HepG2 (cell line): ENCODE measurements around the gene IFI35. TPM values are rescaled to one million over a fixed set of nuclear protein-coding genes. Genes with fewer than 3 reads are reported as not detected.
A peak's percentile ranks its signal among the peaks of the same experiment; 100 is the strongest.

Experiments used
- ATAC-seq: fragments of 200-7000 bp; cut with Tn5 transposase; 3 replicates; pipeline ENCODE4 v1.9.1; 2020; ENCODE audit warnings: mild to moderate bottlenecking, moderate library complexity
- BruUV-seq: library from RNA; stranded (reverse); fragments of 400-500 nt; replicated peaks from 2 replicates; lab custom pipeline; 2021; lab: Mats Ljungman, UMichigan
- CTCF ChIA-PET: fragments of 300-600 bp; formaldehyde crosslinking; extraction: SDS; loops from one replicate; lab custom pipeline; 2021; ENCODE audit warnings: low total read pairs, inconsistent platforms, low intra/inter-chr PET ratio; lab: Yijun Ruan, JAX
- POLR2A ChIA-PET: fragments of 350-600 bp; sonication (Branson Sonifier 250); formaldehyde crosslinking; loops from one replicate; lab custom pipeline; 2020; ENCODE audit warnings: antibody characterized with exemption, inconsistent platforms; lab: Yijun Ruan, JAX
- DNase-seq: peaks from one replicate; pipeline ENCODE4 v3.0.0-alpha.2; 2015; ENCODE audit warnings: low spot score
- FAIRE-seq: peaks from 3 replicates; lab custom pipeline; 2011; peaks lifted over from hg19 to GRCh38; lab: Jason Lieb, UNC
- H2AFZ ChIP-seq: one replicate; pipeline ENCODE4 v1.6.1; 2011; ENCODE audit warnings: low read length, inconsistent platforms
- H3K27ac ChIP-seq: fragments of 300-600 bp; 3 replicates; pipeline ENCODE4 v1.8.0; 2011; ENCODE audit warnings: mixed run types, mild to moderate bottlenecking, mixed read lengths, low read length, inconsistent platforms; ENCODE audit not compliant: insufficient read depth; ENCODE audit errors: extremely low read length
- H3K27me3 ChIP-seq, 2 experiments: fragments of 200-600 bp in 1 of 2; 2 replicates in 1 of 2; 3 replicates in 1 of 2; pipeline versions ENCODE4 v1.6.0 to v1.8.0; 2011; ENCODE audit warnings: low read length in 2 of 2, mild to moderate bottlenecking in 2 of 2, moderate library complexity in 2 of 2, inconsistent platforms in 1 of 2; ENCODE audit not compliant: insufficient read depth in 2 of 2, control insufficient read depth in 1 of 2
- H3K36me3 ChIP-seq, 2 experiments: fragments of 200-600 bp in 1 of 2; replicated peaks in 1 of 2; 2 replicates in 1 of 2; 3 replicates in 1 of 2; pipeline versions ENCODE4 v1.5.1 to v1.8.0; 2011; ENCODE audit warnings: low read length in 2 of 2, inconsistent platforms in 1 of 2; ENCODE audit not compliant: insufficient read depth in 2 of 2, control insufficient read depth in 1 of 2
- H3K4me1 ChIP-seq: 2 replicates; pipeline ENCODE4 v1.5.1; 2012; ENCODE audit warnings: low read length, inconsistent platforms; ENCODE audit not compliant: insufficient read depth
- H3K4me2 ChIP-seq: 2 replicates; pipeline ENCODE4 v1.6.0; 2011; ENCODE audit warnings: low read depth, low read length, inconsistent platforms
- H3K4me3 ChIP-seq, 3 experiments: fragments of 200-600 bp in 1 of 3; sonication (generic), shearing (Covaris generic) in 1 of 3; replicated peaks in 1 of 3; 2 replicates each; pipeline ENCODE4 v1.5.1; 2011 to 2016; ENCODE audit warnings: low read length in 3 of 3, inconsistent platforms in 2 of 3, low read depth in 2 of 3, mild to moderate bottlenecking in 2 of 3, control low read depth in 1 of 3, mixed read lengths in 1 of 3; ENCODE audit not compliant: insufficient read depth in 1 of 3
- H3K79me2 ChIP-seq: one replicate; pipeline ENCODE4 v1.6.1; 2011; ENCODE audit warnings: low read length, inconsistent platforms; ENCODE audit not compliant: insufficient read depth
- H3K9ac ChIP-seq: 2 replicates; pipeline ENCODE4 v1.6.0; 2011; ENCODE audit warnings: mild to moderate bottlenecking, low read depth, low read length, inconsistent platforms; ENCODE audit not compliant: insufficient read depth
- H3K9me3 ChIP-seq: 2 replicates; pipeline ENCODE4 v1.5.1; 2012; ENCODE audit warnings: mild to moderate bottlenecking, low read length
- H4K20me1 ChIP-seq: 2 replicates; pipeline ENCODE4 v1.6.0; 2011; ENCODE audit warnings: inconsistent platforms, mild to moderate bottlenecking, low read length, moderate library complexity; ENCODE audit not compliant: insufficient read depth
- MED8 ChIP-seq: sonication (generic); formaldehyde crosslinking; IDR thresholded peaks from 2 replicates; pipeline ENCODE4 v1.8.1; 2023; ENCODE audit warnings: mild to moderate bottlenecking, missing genetic modification reagents; ENCODE audit not compliant: insufficient replicate concordance
- TAF15 ChIP-seq: fragments of 200-400 bp; formaldehyde crosslinking; IDR thresholded peaks from one replicate; pipeline ENCODE4 v1.6.1; 2018; ENCODE audit warnings: mild to moderate bottlenecking, low read depth, low read length; ENCODE audit not compliant: poor library complexity, severe bottlenecking
- THYN1 ChIP-seq: sonication (generic); formaldehyde crosslinking; IDR thresholded peaks from 2 replicates; pipeline ENCODE4 v1.8.1; 2023; ENCODE audit warnings: low read depth, mild to moderate bottlenecking, moderate library complexity, missing genetic modification reagents, borderline replicate concordance
- ZBTB38 ChIP-seq: sonication (generic); formaldehyde crosslinking; IDR thresholded peaks from 2 replicates; pipeline ENCODE4 v1.5.1; 2020; ENCODE audit warnings: mild to moderate bottlenecking, missing genetic modification reagents
- ZNF619 ChIP-seq: sonication (generic); formaldehyde crosslinking; IDR thresholded peaks from 2 replicates; pipeline ENCODE4 v1.4.0; 2020; ENCODE audit warnings: mild to moderate bottlenecking, missing genetic modification reagents
- ZSCAN9 ChIP-seq: IDR thresholded peaks from 2 replicates; pipeline ENCODE4 v1.6.1; 2016; ENCODE audit warnings: borderline replicate concordance
- WGBS: methylation state at CpG from one replicate; pipeline ENCODE4 v1.1.6; 2017; ENCODE audit warnings: low lambda C conversion rate; 5-methylcytosine and 5-hydroxymethylcytosine counted together
- in situ Hi-C: cut with HindIII; loops from 2 replicates; pipeline ENCODE4 v1.10.0; 2017; ENCODE audit warnings: low pct_unique_long_range_greater_than_20kb; ENCODE audit not compliant: extremely low pct_ligation_motif_present
- intact Hi-C: fragments of 100-400 bp; cut with micrococcal nuclease; formaldehyde crosslinking; loops from one replicate; pipeline ENCODE4 v1.10.0; 2022; ENCODE audit not compliant: unreplicated experiment
- polyA plus RNA-seq, 8 experiments: library from polyadenylated mRNA; depleted of rRNA in 3 of 8; stranded (reverse) in 7 of 8; unstranded in 1 of 8; fragments of >200 nt; fragmentation: Illumina TruSeq in 4 of 8; extraction: Trizol in 4 of 8; gene quantifications; 2 replicates each; pipeline versions ENCODE4 v1.2.1 to v1.2.3, GENCODE V29; 2011 to 2016; ENCODE audit warnings: low read depth in 4 of 8, missing spikeins in 1 of 8, mixed read lengths in 1 of 8; ENCODE audit not compliant: insufficient read depth in 1 of 8
- total RNA-seq, 5 experiments: library from RNA; depleted of rRNA; stranded (reverse); fragments of >200 nt; fragmentation: Illumina TruSeq; extraction: Trizol; gene quantifications; 2 replicates each; pipeline ENCODE4 v1.2.3, GENCODE V29; 2016; ENCODE audit warnings: low read depth in 1 of 5
- TF ChIP-seq, protein P1 (sequence below): sonication (generic); formaldehyde crosslinking; IDR thresholded peaks from 2 replicates; pipeline ENCODE4 v1.5.1; 2020; ENCODE audit warnings: mild to moderate bottlenecking, missing genetic modification reagents, borderline replicate concordance
- TF ChIP-seq, protein P2 (sequence below), 2 experiments: fragments of 450-650 bp in 1 of 2; sonication (generic) in 1 of 2; formaldehyde crosslinking; IDR thresholded peaks; 2 replicates each; pipeline versions ENCODE4 v1.5.0 to v1.8.0; 2020 to 2022; ENCODE audit warnings: mild to moderate bottlenecking in 1 of 2, missing genetic modification reagents in 1 of 2
- TF ChIP-seq, protein P3 (sequence below): sonication (generic); formaldehyde crosslinking; IDR thresholded peaks from 2 replicates; pipeline ENCODE4 v1.4.0; 2020; ENCODE audit warnings: missing genetic modification reagents, borderline replicate concordance
- TF ChIP-seq, protein P4 (sequence below): sonication (generic); formaldehyde crosslinking; IDR thresholded peaks from 2 replicates; pipeline ENCODE4 v1.4.0; 2020; ENCODE audit warnings: missing genetic modification reagents

IFI35 gene
- total and polyA plus RNA-seq, 2 of the 13 experiments (the other 11 are each of a cell fraction or from before 2014, with no cell fraction given) = 28.9 to 38.1 TPM

DNA sequence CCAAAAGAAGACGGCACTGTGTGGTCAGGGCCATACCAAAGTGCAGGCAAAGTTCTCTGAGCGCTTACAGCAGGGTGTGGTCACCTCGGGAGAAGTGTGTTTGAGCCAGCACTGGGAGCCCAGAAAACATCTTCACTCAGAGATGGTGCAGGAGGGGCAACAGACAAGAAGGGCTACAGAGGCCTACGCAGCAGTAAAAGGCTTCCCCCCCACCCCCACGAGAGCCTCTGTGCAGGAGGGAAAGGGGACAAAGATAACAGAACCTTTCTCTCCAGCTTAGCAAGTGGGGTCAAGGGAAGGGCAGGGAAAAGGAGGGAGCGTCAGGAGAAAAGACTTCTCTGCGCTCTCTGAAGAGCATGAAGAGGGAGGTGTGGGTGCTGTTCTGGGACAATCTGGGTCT, 12.8 kb downstream of the IFI35 start (continued):
- TF ChIP-seq, protein P1, sequence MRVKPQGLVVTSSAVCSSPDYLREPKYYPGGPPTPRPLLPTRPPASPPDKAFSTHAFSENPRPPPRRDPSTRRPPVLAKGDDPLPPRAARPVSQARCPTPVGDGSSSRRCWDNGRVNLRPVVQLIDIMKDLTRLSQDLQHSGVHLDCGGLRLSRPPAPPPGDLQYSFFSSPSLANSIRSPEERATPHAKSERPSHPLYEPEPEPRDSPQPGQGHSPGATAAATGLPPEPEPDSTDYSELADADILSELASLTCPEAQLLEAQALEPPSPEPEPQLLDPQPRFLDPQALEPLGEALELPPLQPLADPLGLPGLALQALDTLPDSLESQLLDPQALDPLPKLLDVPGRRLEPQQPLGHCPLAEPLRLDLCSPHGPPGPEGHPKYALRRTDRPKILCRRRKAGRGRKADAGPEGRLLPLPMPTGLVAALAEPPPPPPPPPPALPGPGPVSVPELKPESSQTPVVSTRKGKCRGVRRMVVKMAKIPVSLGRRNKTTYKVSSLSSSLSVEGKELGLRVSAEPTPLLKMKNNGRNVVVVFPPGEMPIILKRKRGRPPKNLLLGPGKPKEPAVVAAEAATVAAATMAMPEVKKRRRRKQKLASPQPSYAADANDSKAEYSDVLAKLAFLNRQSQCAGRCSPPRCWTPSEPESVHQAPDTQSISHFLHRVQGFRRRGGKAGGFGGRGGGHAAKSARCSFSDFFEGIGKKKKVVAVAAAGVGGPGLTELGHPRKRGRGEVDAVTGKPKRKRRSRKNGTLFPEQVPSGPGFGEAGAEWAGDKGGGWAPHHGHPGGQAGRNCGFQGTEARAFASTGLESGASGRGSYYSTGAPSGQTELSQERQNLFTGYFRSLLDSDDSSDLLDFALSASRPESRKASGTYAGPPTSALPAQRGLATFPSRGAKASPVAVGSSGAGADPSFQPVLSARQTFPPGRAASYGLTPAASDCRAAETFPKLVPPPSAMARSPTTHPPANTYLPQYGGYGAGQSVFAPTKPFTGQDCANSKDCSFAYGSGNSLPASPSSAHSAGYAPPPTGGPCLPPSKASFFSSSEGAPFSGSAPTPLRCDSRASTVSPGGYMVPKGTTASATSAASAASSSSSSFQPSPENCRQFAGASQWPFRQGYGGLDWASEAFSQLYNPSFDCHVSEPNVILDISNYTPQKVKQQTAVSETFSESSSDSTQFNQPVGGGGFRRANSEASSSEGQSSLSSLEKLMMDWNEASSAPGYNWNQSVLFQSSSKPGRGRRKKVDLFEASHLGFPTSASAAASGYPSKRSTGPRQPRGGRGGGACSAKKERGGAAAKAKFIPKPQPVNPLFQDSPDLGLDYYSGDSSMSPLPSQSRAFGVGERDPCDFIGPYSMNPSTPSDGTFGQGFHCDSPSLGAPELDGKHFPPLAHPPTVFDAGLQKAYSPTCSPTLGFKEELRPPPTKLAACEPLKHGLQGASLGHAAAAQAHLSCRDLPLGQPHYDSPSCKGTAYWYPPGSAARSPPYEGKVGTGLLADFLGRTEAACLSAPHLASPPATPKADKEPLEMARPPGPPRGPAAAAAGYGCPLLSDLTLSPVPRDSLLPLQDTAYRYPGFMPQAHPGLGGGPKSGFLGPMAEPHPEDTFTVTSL (CRISPR knock-in tag) = no peak
- TF ChIP-seq TAF15 (no peak), ZNF619 (CRISPR knock-in tag) (no peak)

DNA sequence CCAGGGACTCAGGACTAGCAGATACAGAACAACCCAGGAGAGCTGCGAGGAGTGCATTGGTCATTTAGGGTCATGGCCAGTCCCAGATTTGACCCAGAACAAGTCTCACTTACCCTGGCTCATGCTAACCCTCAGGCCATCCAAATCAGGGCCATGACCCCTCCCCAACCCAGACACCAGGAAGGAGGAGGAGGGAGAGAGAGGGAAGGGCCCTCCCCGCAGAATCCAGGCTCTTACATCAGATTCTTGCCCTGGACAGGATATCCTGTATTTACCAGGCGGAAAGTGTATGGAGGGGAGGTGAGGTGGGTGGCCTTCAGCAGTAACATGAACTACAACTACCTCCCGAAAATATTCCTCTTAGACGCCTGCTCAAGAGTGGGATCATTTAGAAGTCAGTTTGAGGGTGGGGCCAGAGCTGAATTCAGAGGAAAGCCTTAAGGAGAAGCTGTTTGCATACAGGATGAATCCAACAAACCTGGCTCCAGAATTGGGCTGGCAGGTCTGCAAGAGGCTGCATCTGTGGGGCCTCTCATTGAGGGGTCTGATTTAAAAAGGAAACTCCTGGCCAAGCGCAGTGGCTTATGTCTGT, 13.5 kb downstream of the IFI35 start:
- in situ Hi-C loops = no loop called here
- Histone ChIP-seq H3K9me3 (no peaks in the 10 kb centered on the region), H3K4me2 (peak overlapping the region; percentile 80), H3K4me3 (peak overlapping the region in 2 of 3 experiments; percentile 4 to 100; a peak in 2 of 6 replicates), H3K9ac (peak overlapping the region; percentile 39), H4K20me1 (no peaks in the 10 kb centered on the region), H3K4me1 (peaks cover 53% of the 10 kb centered on the region), H3K27ac (peak overlapping the region; percentile 39), H2AFZ (no peak overlapping the region), H3K79me2 (peaks cover 26% of the 10 kb centered on the region), H3K36me3 (peaks cover 19 to 46% of the 10 kb centered on the region in 2 experiments), H3K27me3 (no peaks in the 10 kb centered on the region; a peak in 1 of 5 replicates)
- ChIA-PET POLR2A (interaction anchor here (0.7 to 4.5 kb wide), 4 partner anchors 9 to 152 kb away, joined by 5 to 55 read pairs (median 12); partner anchors contain the start of genes NBR1 and RPL27), CTCF (no interaction called here)
- DNase-seq (no peak), ATAC-seq (no peak), FAIRE-seq (peak; percentile 50)
- intact Hi-C loops = loop anchor here (5.0 kb wide), 2 partner anchors 192 to 312 kb away; partner anchors contain the start of gene TMEM106A
- WGBS = 76% methylated on average over 6 of the region's 6 CpGs
- BruUV-seq = no TSS peak
- TF ChIP-seq THYN1 (CRISPR knock-in tag) = 0 out of 2 replicates have a peak, but pooled peaks have one; percentile 8
- TF ChIP-seq, protein P2, sequence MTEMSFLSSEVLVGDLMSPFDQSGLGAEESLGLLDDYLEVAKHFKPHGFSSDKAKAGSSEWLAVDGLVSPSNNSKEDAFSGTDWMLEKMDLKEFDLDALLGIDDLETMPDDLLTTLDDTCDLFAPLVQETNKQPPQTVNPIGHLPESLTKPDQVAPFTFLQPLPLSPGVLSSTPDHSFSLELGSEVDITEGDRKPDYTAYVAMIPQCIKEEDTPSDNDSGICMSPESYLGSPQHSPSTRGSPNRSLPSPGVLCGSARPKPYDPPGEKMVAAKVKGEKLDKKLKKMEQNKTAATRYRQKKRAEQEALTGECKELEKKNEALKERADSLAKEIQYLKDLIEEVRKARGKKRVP (CRISPR knock-in tag; IDR thresholded peaks at IDR 0.05) = peak in 1 of 2 experiments; percentile 90; a peak in 2 of 4 replicates
- TF ChIP-seq, protein P3, sequence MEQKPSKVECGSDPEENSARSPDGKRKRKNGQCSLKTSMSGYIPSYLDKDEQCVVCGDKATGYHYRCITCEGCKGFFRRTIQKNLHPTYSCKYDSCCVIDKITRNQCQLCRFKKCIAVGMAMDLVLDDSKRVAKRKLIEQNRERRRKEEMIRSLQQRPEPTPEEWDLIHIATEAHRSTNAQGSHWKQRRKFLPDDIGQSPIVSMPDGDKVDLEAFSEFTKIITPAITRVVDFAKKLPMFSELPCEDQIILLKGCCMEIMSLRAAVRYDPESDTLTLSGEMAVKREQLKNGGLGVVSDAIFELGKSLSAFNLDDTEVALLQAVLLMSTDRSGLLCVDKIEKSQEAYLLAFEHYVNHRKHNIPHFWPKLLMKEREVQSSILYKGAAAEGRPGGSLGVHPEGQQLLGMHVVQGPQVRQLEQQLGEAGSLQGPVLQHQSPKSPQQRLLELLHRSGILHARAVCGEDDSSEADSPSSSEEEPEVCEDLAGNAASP (CRISPR knock-in tag) = peak; percentile 72; the same call in 1 of the 2 replicates
- no peak for TF ChIP-seq MED8 (CRISPR knock-in tag)
- 0 out of 2 replicates have a peak, but pooled peaks have one; percentile 21 for TF ChIP-seq ZBTB38 (CRISPR knock-in tag)
- TF ChIP-seq, protein P4, sequence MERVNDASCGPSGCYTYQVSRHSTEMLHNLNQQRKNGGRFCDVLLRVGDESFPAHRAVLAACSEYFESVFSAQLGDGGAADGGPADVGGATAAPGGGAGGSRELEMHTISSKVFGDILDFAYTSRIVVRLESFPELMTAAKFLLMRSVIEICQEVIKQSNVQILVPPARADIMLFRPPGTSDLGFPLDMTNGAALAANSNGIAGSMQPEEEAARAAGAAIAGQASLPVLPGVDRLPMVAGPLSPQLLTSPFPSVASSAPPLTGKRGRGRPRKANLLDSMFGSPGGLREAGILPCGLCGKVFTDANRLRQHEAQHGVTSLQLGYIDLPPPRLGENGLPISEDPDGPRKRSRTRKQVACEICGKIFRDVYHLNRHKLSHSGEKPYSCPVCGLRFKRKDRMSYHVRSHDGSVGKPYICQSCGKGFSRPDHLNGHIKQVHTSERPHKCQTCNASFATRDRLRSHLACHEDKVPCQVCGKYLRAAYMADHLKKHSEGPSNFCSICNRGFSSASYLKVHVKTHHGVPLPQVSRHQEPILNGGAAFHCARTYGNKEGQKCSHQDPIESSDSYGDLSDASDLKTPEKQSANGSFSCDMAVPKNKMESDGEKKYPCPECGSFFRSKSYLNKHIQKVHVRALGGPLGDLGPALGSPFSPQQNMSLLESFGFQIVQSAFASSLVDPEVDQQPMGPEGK (CRISPR knock-in tag) = peak; percentile 76; the same call in 1 of the 2 replicates
- TF ChIP-seq ZSCAN9 (CRISPR knock-in tag) = 0 out of 2 replicates have a peak, but pooled peaks have one; percentile 16
